ENCODE results near the gene DNAJC18. TPM values are rescaled to one million over a fixed set of nuclear protein-coding genes. Genes with fewer than 3 reads are reported as not detected.

DNAJC18 gene
- total RNA-seq, 1 donor = 9.9 TPM

GRCh38 chr5:139408191-139408590, 31.1 kb downstream of the DNAJC18 start:
- TF ChIP-seq, protein P1, sequence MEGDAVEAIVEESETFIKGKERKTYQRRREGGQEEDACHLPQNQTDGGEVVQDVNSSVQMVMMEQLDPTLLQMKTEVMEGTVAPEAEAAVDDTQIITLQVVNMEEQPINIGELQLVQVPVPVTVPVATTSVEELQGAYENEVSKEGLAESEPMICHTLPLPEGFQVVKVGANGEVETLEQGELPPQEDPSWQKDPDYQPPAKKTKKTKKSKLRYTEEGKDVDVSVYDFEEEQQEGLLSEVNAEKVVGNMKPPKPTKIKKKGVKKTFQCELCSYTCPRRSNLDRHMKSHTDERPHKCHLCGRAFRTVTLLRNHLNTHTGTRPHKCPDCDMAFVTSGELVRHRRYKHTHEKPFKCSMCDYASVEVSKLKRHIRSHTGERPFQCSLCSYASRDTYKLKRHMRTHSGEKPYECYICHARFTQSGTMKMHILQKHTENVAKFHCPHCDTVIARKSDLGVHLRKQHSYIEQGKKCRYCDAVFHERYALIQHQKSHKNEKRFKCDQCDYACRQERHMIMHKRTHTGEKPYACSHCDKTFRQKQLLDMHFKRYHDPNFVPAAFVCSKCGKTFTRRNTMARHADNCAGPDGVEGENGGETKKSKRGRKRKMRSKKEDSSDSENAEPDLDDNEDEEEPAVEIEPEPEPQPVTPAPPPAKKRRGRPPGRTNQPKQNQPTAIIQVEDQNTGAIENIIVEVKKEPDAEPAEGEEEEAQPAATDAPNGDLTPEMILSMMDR (IDR thresholded peaks at IDR 0.05; ENCODE audit: insufficient read depth, low read length) = no peak
- H3K4me3 ChIP-seq (ENCODE audit: low read depth, low read length) = no peak overlapping the region

GRCh38 chr5:139407517-139407916, 31.8 kb downstream of the DNAJC18 start:
- DNase-seq (ENCODE audit: low read depth) = no peak
- no peak overlapping the region for H3K4me3 ChIP-seq (ENCODE audit: low read depth, low read length)
- TF ChIP-seq, protein P1 (IDR thresholded peaks at IDR 0.05; ENCODE audit: insufficient read depth, low read length) = no peak

More at GRCh38 chr5:139408191-139408590, 31.1 kb downstream of the DNAJC18 start:
- DNase-seq (ENCODE audit: low read depth) = no peak

DNA sequence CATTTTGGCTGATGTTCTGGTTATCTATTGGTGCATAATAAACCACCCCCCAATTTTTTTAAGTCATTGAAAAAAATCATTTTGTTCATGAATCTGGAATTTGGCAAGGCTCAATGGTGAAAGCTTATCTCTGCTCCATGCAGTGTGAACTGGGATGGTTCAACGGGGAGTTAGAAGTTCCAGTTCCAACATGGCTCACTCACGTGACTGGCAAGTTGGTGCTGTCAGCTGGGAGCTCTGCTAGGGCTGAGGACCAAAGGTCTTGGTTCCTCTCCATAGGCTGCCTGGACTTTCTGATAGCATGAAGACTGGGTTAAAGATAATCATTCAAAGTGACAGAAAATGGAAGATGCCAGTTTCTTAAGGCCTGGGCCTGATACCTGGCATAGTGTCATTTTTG, 32.4 kb downstream of the DNAJC18 start:
- no peak for DNase-seq (ENCODE audit: low read depth)
- no peak overlapping the region for H3K4me3 ChIP-seq (ENCODE audit: low read depth, low read length)
- TF ChIP-seq, protein P1 (IDR thresholded peaks at IDR 0.05; ENCODE audit: insufficient read depth, low read length) = no peak

DNA sequence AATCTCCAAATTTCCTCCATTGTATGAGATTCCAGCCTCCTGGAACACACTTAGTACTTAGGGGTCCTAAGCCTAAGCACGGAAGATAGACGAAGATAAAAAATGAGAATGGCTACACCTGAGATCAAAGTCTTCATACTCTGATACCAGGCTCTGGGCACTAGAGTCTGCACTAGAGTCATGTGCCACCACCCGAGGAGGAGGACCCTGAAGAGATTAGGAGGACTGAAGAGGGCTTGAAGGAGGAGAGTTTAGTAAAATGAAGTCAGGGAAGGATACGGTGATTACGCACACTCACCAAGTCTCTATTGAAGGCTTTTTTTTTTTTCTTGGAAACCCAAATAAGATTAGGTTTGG, 34.9 kb downstream of the DNAJC18 start:
- TF ChIP-seq, protein P1 (IDR thresholded peaks at IDR 0.05; ENCODE audit: insufficient read depth, low read length) = no peak
- H3K4me3 ChIP-seq (ENCODE audit: low read depth, low read length) = no peak overlapping the region
- no peak for DNase-seq (ENCODE audit: low read depth)

DNA sequence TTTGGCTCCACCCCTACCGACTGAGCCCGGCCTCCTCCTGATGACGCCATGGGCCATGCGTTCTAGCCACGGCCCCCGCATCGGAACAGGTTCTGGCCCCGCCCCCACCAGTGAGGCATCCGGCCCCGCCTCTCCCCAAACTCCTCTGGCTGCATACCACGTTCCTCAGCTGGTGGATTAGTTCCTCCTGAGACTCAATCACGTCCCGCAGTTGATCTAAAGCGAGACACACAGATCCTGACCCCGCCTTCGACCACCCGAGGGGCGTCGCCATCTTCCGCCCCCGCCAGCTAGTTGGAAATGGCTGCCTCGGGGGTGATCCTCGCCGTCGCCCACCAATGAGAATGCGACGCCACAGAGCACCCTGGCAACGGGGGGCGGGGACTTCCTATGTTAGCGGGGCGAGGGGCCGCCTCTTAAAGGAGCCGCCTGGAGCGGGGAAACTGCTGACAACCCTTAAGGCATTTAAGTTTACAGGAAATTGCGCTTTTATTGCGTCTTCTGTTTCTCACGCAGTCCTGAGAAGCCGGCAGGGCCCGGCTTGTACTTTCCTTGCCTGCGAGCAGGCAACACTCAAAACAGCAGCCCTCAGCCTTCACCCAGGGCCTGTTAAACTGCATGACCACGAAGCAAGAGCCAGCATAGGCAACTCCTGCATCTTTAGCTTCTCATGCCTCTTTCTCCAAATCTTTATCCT, 35.4 kb downstream of the DNAJC18 start, which contains the start of gene SPATA24:
SPATA24 (minus strand) TSS at position 303 of the 697 bp plus-strand sequence; CDS start at position 274, 29 bp downstream.
- H3K4me3 ChIP-seq (ENCODE audit: low read depth, low read length) = peak within 1 kb of the TSS; percentile 79
- peak; percentile 96 for DNase-seq (ENCODE audit: low read depth)
- TF ChIP-seq, protein P1 (IDR thresholded peaks at IDR 0.05; ENCODE audit: insufficient read depth, low read length) = no peak

GRCh38 chr5:139403418-139403786, 35.9 kb downstream of the DNAJC18 start:
- TF ChIP-seq, protein P1 (IDR thresholded peaks at IDR 0.05; ENCODE audit: insufficient read depth, low read length) = no peak
- no peak for DNase-seq (ENCODE audit: low read depth)
- peak overlapping the region; percentile 79 for H3K4me3 ChIP-seq (ENCODE audit: low read depth, low read length)
